Fibroblast of the aortic adventitia (primary cell): ENCODE measurements around the gene ITIH4. TPM values are rescaled to one million over a fixed set of nuclear protein-coding genes. Genes with fewer than 3 reads are reported as not detected.
A peak's percentile ranks its signal among the peaks of the same experiment; 100 is the strongest.

Source experiments
- DNase-seq: peaks from one replicate; pipeline ENCODE4 v3.0.0-alpha.2; 2010; ENCODE audit warnings: low read depth
- H3K4me3 ChIP-seq: 2 replicates; pipeline ENCODE4 v1.5.1; 2011; ENCODE audit warnings: low read depth, mild to moderate bottlenecking, control low read depth, low read length, moderate library complexity
- CTCF ChIP-seq: IDR thresholded peaks from 2 replicates; pipeline ENCODE4 v1.5.1; 2011; ENCODE audit warnings: mild to moderate bottlenecking, low read length, control low read depth, inconsistent platforms; ENCODE audit not compliant: insufficient read depth
- total RNA-seq: library from RNA; depleted of rRNA; stranded (reverse); fragments of >200 nt; gene quantifications from 2 replicates; pipeline ENCODE4 v1.2.3, GENCODE V29; 2012; ENCODE audit warnings: low replicate concordance

ITIH4 gene
- total RNA-seq, 1 donor = 0.36 TPM

- no peak overlapping the region for H3K4me3 ChIP-seq
- no peak for TF ChIP-seq CTCF
- DNase-seq = peak; percentile 9
These were observed 32.0 kb downstream of the ITIH4 start for GRCh38 chr3:52798376-52798977.

- TF ChIP-seq CTCF = no peak
- DNase-seq = no peak
These were observed 34.1 kb downstream of the ITIH4 start for GRCh38 chr3:52796411-52796810.

GRCh38 chr3:52795298-52795900 lies 35.1 kb downstream of the ITIH4 start:
- no peak for DNase-seq
- no peak for TF ChIP-seq CTCF
- no peak overlapping the region for H3K4me3 ChIP-seq

More at GRCh38 chr3:52796411-52796810, 34.1 kb downstream of the ITIH4 start:
- no peak overlapping the region for H3K4me3 ChIP-seq

GRCh38 chr3:52794612-52795099 lies 35.8 kb downstream of the ITIH4 start, which contains the start of gene ITIH3:
Gene ITIH3, plus strand, starts transcription at chr3:52794796. Its CDS starts 8 bp downstream, at chr3:52794804.
- no peak for DNase-seq
- H3K4me3 ChIP-seq = no peak within 1 kb of the TSS
- no peak for TF ChIP-seq CTCF

GRCh38 chr3:52793702-52794611 lies 36.5 kb downstream of the ITIH4 start:
- TF ChIP-seq CTCF = no peak
- no peak overlapping the region for H3K4me3 ChIP-seq
- DNase-seq = no peak

- DNase-seq = peak; percentile 46
These were observed 37.3 kb downstream of the ITIH4 start for GRCh38 chr3:52792961-52793695.

More at GRCh38 chr3:52792961-52793695, 37.3 kb downstream of the ITIH4 start:
- no peak for TF ChIP-seq CTCF
- H3K4me3 ChIP-seq = no peak overlapping the region
